ENCODE measurements around the gene BTBD9. TPM values are rescaled to one million over a fixed set of nuclear protein-coding genes. Genes with fewer than 3 reads are reported as not detected.

The BTBD9 gene
- total and polyA plus RNA-seq, 11 donors = 6.3 to 23.3 (median 19.4) TPM

- ATAC-seq (no peak), DNase-seq (no peak)
- intact Hi-C loops (cut with DNase I) = no loop called here
- no peaks in the 10 kb centered on the region for H3K27me3 ChIP-seq
- TF ChIP-seq POLR2A (IDR thresholded peaks at IDR 0.05) (no peak), CTCF (IDR thresholded peaks at IDR 0.05) (no peak)
- no peaks in the 10 kb centered on the region for H3K9me3 ChIP-seq
- no peaks in the 10 kb centered on the region for H3K36me3 ChIP-seq
- no peak overlapping the region for H3K4me3 ChIP-seq
- peaks cover 0 to 12% (median 0%) of the 10 kb centered on the region in 12 donors for H3K4me1 ChIP-seq
- H3K27ac ChIP-seq = no peak overlapping the region
These were observed 130.8 kb downstream of the BTBD9 start for GRCh38 chr6:38508894-38509293.

GRCh38 chr6:38508286-38508685 is 131.4 kb downstream of the BTBD9 start:
- Histone ChIP-seq H3K27me3 (no peaks in the 10 kb centered on the region), H3K36me3 (no peaks in the 10 kb centered on the region), H3K4me3 (no peak overlapping the region), H3K9me3 (no peaks in the 10 kb centered on the region), H3K4me1 (peaks cover 0 to 12% (median 0%) of the 10 kb centered on the region in 12 donors), H3K27ac (no peak overlapping the region)
- no peak for TF ChIP-seq POLR2A (IDR thresholded peaks at IDR 0.05)
- TF ChIP-seq CTCF (IDR thresholded peaks at IDR 0.05) = no peak
- intact Hi-C loops (cut with DNase I) = no loop called here
- WGBS, 4 donors = 88 to 97% (median 95%) methylated on average over 2 of the region's 2 CpGs
- DNase-seq = no peak
- no peak for ATAC-seq

GRCh38 chr6:38507173-38507572 is 132.6 kb downstream of the BTBD9 start:
- H3K27me3 ChIP-seq = no peaks in the 10 kb centered on the region
- no peak for DNase-seq
- H3K27ac ChIP-seq = no peak overlapping the region
- no peaks in the 10 kb centered on the region for H3K9me3 ChIP-seq
- intact Hi-C loops (cut with DNase I) = no loop called here
- H3K4me3 ChIP-seq = no peak overlapping the region
- no peak for ATAC-seq
- H3K4me1 ChIP-seq = peaks cover 0 to 12% (median 0%) of the 10 kb centered on the region in 12 donors
- no peak for TF ChIP-seq CTCF (IDR thresholded peaks at IDR 0.05)
- TF ChIP-seq POLR2A (IDR thresholded peaks at IDR 0.05) = no peak
- no peaks in the 10 kb centered on the region for H3K36me3 ChIP-seq

GRCh38 chr6:38505826-38506225 is 133.9 kb downstream of the BTBD9 start:
- DNase-seq (no peak), ATAC-seq (no peak)
- no peak for TF ChIP-seq CTCF (IDR thresholded peaks at IDR 0.05)
- TF ChIP-seq POLR2A (IDR thresholded peaks at IDR 0.05) = no peak
- no peaks in the 10 kb centered on the region for H3K36me3 ChIP-seq
- no peak overlapping the region for H3K27ac ChIP-seq
- no peaks in the 10 kb centered on the region for H3K9me3 ChIP-seq
- peaks cover 0 to 12% (median 0%) of the 10 kb centered on the region in 12 donors for H3K4me1 ChIP-seq
- intact Hi-C loops (cut with DNase I) = no loop called here
- H3K4me3 ChIP-seq = no peak overlapping the region
- whole genome bisulfite sequencing, 4 donors = 94 to 97% (median 96%) methylated on average over 5 of the region's 5 CpGs
- H3K27me3 ChIP-seq = no peaks in the 10 kb centered on the region
